Measurements from ENCODE around the gene ACY1.

Gene ACY1

GRCh38 chr3:52036829-52037228, 53.5 kb downstream of the ACY1 start:
- Histone ChIP-seq H3K27ac (replicated peaks) (no peak overlapping the region), H3K27me3 (ENCODE audit: insufficient read depth, poor library complexity, severe bottlenecking) (no peaks in the 10 kb centered on the region), H3K4me3 (replicated peaks; ENCODE audit: insufficient read depth, low read length) (no peak overlapping the region)
- DNase-seq (ENCODE audit: low read depth in 1 of 2, low spot score in 1 of 2): no peak
- TF ChIP-seq REST (IDR thresholded peaks at IDR 0.05; ENCODE audit: insufficient replicate concordance, low read depth) (no peak), CTCF (IDR thresholded peaks at IDR 0.05; ENCODE audit: insufficient read depth, low read length) (no peak), GABPA (IDR thresholded peaks at IDR 0.05; ENCODE audit: low read depth) (no peak), SPI1 (IDR thresholded peaks at IDR 0.05; ENCODE audit: borderline replicate concordance, low read depth) (no peak), POLR2AphosphoS5 (IDR thresholded peaks at IDR 0.05; ENCODE audit: low read depth) (no peak)

GRCh38 chr3:52037291-52037690, 54.0 kb downstream of the ACY1 start:
- TF ChIP-seq SPI1 (IDR thresholded peaks at IDR 0.05; ENCODE audit: borderline replicate concordance, low read depth) (no peak), CTCF (IDR thresholded peaks at IDR 0.05; ENCODE audit: insufficient read depth, low read length) (no peak), REST (IDR thresholded peaks at IDR 0.05; ENCODE audit: insufficient replicate concordance, low read depth) (no peak), GABPA (IDR thresholded peaks at IDR 0.05; ENCODE audit: low read depth) (no peak), POLR2AphosphoS5 (IDR thresholded peaks at IDR 0.05; ENCODE audit: low read depth) (no peak)
- Histone ChIP-seq H3K4me3 (replicated peaks; ENCODE audit: insufficient read depth, low read length) (no peak overlapping the region), H3K27ac (replicated peaks) (no peak overlapping the region), H3K27me3 (ENCODE audit: insufficient read depth, poor library complexity, severe bottlenecking) (no peaks in the 10 kb centered on the region)
- no peak for DNase-seq (ENCODE audit: low read depth in 1 of 2, low spot score in 1 of 2)

GRCh38 chr3:52038227-52038626, 54.9 kb downstream of the ACY1 start:
- H3K27ac ChIP-seq (replicated peaks): no peak overlapping the region

More at GRCh38 chr3:52038227-52038626, 54.9 kb downstream of the ACY1 start:
- no peak overlapping the region for H3K4me3 ChIP-seq (replicated peaks; ENCODE audit: insufficient read depth, low read length)
- TF ChIP-seq SPI1 (IDR thresholded peaks at IDR 0.05; ENCODE audit: borderline replicate concordance, low read depth): no peak
- no peak for TF ChIP-seq POLR2AphosphoS5 (IDR thresholded peaks at IDR 0.05; ENCODE audit: low read depth)
- H3K27me3 ChIP-seq (ENCODE audit: insufficient read depth, poor library complexity, severe bottlenecking): no peaks in the 10 kb centered on the region
- no peak for DNase-seq (ENCODE audit: low read depth in 1 of 2, low spot score in 1 of 2)
